ENCODE measurements around the gene ISOC2. TPM values are rescaled to one million over a fixed set of nuclear protein-coding genes. Genes with fewer than 3 reads are reported as not detected.
A peak's percentile ranks its signal among the peaks of the same experiment; 100 is the strongest.

ISOC2 gene
- total and polyA plus RNA-seq, 9 of the 15 experiments (the other 6 are each of a cell fraction or from before 2014, with no cell fraction given): 1.2 to 229 (median 58.3) TPM

DNA sequence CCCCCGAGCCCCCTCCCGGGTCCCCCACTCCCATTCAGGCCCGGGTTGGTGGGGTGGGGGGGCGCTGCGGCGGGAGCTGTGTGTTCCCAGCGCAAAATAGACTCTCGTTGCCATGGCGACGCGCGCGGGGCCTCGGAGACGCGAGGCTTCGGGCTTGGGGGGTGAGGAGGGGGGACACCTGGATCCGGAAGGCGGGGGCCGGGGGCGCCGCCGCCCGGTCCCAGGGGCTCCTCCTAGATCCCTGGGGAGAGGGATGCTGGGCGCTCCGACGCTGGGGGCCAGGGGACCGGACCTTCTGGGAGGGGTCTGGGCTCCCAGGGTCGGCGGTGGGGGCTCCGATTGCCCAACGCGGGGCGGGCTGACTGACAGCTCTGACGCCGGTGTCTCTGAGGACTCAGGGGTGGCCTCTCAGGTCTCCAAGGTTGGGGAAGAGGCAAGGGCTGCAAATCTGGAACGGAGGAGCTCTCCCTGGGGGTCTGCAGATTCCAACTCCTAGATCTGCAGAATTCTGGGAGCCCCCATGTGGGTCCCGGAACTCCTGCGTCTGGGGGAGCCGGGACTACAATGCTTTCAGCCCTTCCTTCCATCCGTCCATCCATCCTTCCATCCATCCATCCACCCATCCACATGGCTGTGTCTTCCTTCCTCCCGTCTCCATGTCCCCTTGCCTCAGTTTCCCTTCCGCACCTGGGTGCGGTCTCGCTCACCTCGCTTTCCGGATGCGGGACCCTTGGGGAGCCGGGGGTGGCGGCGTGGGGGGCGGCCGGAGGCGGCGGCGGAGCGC, 9.3 kb downstream of the ISOC2 start (continued):
- TF ChIP-seq, protein P1, sequence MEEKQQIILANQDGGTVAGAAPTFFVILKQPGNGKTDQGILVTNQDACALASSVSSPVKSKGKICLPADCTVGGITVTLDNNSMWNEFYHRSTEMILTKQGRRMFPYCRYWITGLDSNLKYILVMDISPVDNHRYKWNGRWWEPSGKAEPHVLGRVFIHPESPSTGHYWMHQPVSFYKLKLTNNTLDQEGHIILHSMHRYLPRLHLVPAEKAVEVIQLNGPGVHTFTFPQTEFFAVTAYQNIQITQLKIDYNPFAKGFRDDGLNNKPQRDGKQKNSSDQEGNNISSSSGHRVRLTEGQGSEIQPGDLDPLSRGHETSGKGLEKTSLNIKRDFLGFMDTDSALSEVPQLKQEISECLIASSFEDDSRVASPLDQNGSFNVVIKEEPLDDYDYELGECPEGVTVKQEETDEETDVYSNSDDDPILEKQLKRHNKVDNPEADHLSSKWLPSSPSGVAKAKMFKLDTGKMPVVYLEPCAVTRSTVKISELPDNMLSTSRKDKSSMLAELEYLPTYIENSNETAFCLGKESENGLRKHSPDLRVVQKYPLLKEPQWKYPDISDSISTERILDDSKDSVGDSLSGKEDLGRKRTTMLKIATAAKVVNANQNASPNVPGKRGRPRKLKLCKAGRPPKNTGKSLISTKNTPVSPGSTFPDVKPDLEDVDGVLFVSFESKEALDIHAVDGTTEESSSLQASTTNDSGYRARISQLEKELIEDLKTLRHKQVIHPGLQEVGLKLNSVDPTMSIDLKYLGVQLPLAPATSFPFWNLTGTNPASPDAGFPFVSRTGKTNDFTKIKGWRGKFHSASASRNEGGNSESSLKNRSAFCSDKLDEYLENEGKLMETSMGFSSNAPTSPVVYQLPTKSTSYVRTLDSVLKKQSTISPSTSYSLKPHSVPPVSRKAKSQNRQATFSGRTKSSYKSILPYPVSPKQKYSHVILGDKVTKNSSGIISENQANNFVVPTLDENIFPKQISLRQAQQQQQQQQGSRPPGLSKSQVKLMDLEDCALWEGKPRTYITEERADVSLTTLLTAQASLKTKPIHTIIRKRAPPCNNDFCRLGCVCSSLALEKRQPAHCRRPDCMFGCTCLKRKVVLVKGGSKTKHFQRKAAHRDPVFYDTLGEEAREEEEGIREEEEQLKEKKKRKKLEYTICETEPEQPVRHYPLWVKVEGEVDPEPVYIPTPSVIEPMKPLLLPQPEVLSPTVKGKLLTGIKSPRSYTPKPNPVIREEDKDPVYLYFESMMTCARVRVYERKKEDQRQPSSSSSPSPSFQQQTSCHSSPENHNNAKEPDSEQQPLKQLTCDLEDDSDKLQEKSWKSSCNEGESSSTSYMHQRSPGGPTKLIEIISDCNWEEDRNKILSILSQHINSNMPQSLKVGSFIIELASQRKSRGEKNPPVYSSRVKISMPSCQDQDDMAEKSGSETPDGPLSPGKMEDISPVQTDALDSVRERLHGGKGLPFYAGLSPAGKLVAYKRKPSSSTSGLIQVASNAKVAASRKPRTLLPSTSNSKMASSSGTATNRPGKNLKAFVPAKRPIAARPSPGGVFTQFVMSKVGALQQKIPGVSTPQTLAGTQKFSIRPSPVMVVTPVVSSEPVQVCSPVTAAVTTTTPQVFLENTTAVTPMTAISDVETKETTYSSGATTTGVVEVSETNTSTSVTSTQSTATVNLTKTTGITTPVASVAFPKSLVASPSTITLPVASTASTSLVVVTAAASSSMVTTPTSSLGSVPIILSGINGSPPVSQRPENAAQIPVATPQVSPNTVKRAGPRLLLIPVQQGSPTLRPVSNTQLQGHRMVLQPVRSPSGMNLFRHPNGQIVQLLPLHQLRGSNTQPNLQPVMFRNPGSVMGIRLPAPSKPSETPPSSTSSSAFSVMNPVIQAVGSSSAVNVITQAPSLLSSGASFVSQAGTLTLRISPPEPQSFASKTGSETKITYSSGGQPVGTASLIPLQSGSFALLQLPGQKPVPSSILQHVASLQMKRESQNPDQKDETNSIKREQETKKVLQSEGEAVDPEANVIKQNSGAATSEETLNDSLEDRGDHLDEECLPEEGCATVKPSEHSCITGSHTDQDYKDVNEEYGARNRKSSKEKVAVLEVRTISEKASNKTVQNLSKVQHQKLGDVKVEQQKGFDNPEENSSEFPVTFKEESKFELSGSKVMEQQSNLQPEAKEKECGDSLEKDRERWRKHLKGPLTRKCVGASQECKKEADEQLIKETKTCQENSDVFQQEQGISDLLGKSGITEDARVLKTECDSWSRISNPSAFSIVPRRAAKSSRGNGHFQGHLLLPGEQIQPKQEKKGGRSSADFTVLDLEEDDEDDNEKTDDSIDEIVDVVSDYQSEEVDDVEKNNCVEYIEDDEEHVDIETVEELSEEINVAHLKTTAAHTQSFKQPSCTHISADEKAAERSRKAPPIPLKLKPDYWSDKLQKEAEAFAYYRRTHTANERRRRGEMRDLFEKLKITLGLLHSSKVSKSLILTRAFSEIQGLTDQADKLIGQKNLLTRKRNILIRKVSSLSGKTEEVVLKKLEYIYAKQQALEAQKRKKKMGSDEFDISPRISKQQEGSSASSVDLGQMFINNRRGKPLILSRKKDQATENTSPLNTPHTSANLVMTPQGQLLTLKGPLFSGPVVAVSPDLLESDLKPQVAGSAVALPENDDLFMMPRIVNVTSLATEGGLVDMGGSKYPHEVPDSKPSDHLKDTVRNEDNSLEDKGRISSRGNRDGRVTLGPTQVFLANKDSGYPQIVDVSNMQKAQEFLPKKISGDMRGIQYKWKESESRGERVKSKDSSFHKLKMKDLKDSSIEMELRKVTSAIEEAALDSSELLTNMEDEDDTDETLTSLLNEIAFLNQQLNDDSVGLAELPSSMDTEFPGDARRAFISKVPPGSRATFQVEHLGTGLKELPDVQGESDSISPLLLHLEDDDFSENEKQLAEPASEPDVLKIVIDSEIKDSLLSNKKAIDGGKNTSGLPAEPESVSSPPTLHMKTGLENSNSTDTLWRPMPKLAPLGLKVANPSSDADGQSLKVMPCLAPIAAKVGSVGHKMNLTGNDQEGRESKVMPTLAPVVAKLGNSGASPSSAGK (IDR thresholded peaks at IDR 0.05): no peak
- TF ChIP-seq FIP1L1 (IDR thresholded peaks at IDR 0.05; ENCODE audit: low read depth, low read length, poor library complexity, severe bottlenecking) (peak; percentile 49), KLF6 (CRISPR knock-in tag; IDR thresholded peaks at IDR 0.05; ENCODE audit: borderline replicate concordance) (no peak), CREB1 (IDR thresholded peaks at IDR 0.05) (no peak), CREB1 (CRISPR knock-in tag; IDR thresholded peaks at IDR 0.05) (no peak), CBX2 (IDR thresholded peaks at IDR 0.05; ENCODE audit: insufficient read depth, low read length, poor library complexity, severe bottlenecking) (no peak), NFRKB (IDR thresholded peaks at IDR 0.05; ENCODE audit: low read depth) (no peak), ZNF436 (CRISPR knock-in tag; IDR thresholded peaks at IDR 0.05) (no peak), MEF2A (IDR thresholded peaks at IDR 0.05; ENCODE audit: control insufficient read depth, low read depth, low read length) (no peak), CHCHD3 (CRISPR knock-in tag; IDR thresholded peaks at IDR 0.05) (no peak)
- TF ChIP-seq, protein P2, sequence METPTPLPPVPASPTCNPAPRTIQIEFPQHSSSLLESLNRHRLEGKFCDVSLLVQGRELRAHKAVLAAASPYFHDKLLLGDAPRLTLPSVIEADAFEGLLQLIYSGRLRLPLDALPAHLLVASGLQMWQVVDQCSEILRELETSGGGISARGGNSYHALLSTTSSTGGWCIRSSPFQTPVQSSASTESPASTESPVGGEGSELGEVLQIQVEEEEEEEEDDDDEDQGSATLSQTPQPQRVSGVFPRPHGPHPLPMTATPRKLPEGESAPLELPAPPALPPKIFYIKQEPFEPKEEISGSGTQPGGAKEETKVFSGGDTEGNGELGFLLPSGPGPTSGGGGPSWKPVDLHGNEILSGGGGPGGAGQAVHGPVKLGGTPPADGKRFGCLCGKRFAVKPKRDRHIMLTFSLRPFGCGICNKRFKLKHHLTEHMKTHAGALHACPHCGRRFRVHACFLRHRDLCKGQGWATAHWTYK (CRISPR knock-in tag; IDR thresholded peaks at IDR 0.05): no peak
- TF ChIP-seq, protein P3, sequence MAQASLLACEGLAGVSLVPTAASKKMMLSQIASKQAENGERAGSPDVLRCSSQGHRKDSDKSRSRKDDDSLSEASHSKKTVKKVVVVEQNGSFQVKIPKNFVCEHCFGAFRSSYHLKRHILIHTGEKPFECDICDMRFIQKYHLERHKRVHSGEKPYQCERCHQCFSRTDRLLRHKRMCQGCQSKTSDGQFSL (CRISPR knock-in tag; IDR thresholded peaks at IDR 0.05): peak; percentile 76; the same call in 1 of the 2 replicates
- TF ChIP-seq, protein P3 (tag; IDR thresholded peaks at IDR 0.05): peak in 1 of 2 experiments; percentile 57; a peak in 1 of 4 replicates
